Measurements from ENCODE around the gene CPT2. TPM values are rescaled to one million over a fixed set of nuclear protein-coding genes. Genes with fewer than 3 reads are reported as not detected.
A peak's percentile ranks its signal among the peaks of the same experiment; 100 is the strongest.

The CPT2 gene
- total RNA-seq = 10 to 100 TPM; 17.8 to 18.6 TPM

GRCh38 chr1:53196485-53197290, at the start of gene CPT2:
TSS of gene CPT2 (plus strand) at chr1:53196824. CDS start at chr1:53196944, 120 bp downstream.
- TF ChIP-seq CTCF (IDR thresholded peaks at IDR 0.05) = no peak
- ChIA-PET CTCF (interaction anchor here (1.4 to 4.7 kb wide), 3 partner anchors 11 to 17 kb away, joined by 5 to 30 read pairs (median 27); no protein-coding TSS in a partner anchor), POLR2A (interaction anchor here (0.5 to 3.1 kb wide), 8 partner anchors 8 to 306 kb away, joined by 3 to 15 read pairs (median 4); partner anchors contain the start of gene CZIB)
- Mint-ChIP-seq H3K4me1 (ENCODE audit: low read depth) (peaks cover 27% of the 10 kb centered on the region), H3K27ac (peak within 1 kb of the TSS; percentile 98), H3K36me3 (ENCODE audit: low read depth) (peaks cover 17% of the 10 kb centered on the region), H3K4me3 (peak within 1 kb of the TSS; percentile 99), H3K9me3 (no peaks in the 10 kb centered on the region), H3K27me3 (no peaks in the 10 kb centered on the region)
- DNase-seq (peak; percentile 96), ATAC-seq (peak; percentile 99)
- intact Hi-C loops (cut with micrococcal nuclease) = no loop called here

GRCh38 chr1:53147174-53147573, 49.5 kb upstream of the CPT2 start:
- no peak for TF ChIP-seq CTCF (IDR thresholded peaks at IDR 0.05)
- H3K4me3 Mint-ChIP-seq = no peak overlapping the region
- H3K4me1 Mint-ChIP-seq (ENCODE audit: low read depth) = no peaks in the 10 kb centered on the region
- no peak overlapping the region for H3K27ac Mint-ChIP-seq
- intact Hi-C loops (cut with micrococcal nuclease) = no loop called here
- ChIA-PET CTCF (interaction anchor here (0.8 kb wide), 2 partner anchors 9 to 32 kb away, joined by 3 to 4 read pairs; no protein-coding TSS in a partner anchor), POLR2A (interaction anchor here (0.6 to 0.7 kb wide), 2 partner anchors 63 to 893 kb away, joined by 3 read pairs; no protein-coding TSS in a partner anchor)
- DNase-seq = no peak
- H3K27me3 Mint-ChIP-seq = no peaks in the 10 kb centered on the region
- ATAC-seq = no peak
- H3K36me3 Mint-ChIP-seq (ENCODE audit: low read depth) = no peaks in the 10 kb centered on the region
- H3K9me3 Mint-ChIP-seq = no peaks in the 10 kb centered on the region

GRCh38 chr1:53148123-53148522, 48.5 kb upstream of the CPT2 start:
- H3K27me3 Mint-ChIP-seq = no peaks in the 10 kb centered on the region

GRCh38 chr1:53153752-53154151, 42.9 kb upstream of the CPT2 start:
- H3K36me3 Mint-ChIP-seq (ENCODE audit: low read depth) = no peaks in the 10 kb centered on the region
- intact Hi-C loops (cut with micrococcal nuclease) = no loop called here
- TF ChIP-seq CTCF (IDR thresholded peaks at IDR 0.05) = no peak
- no peak overlapping the region for H3K4me3 Mint-ChIP-seq
- no peaks in the 10 kb centered on the region for H3K9me3 Mint-ChIP-seq
- DNase-seq (no peak), ATAC-seq (no peak)
- no peaks in the 10 kb centered on the region for H3K4me1 Mint-ChIP-seq (ENCODE audit: low read depth)
- POLR2A ChIA-PET = no interaction called here
- CTCF ChIA-PET = no interaction called here
- no peak overlapping the region for H3K27ac Mint-ChIP-seq
- H3K27me3 Mint-ChIP-seq = peaks cover 1% of the 10 kb centered on the region

More at GRCh38 chr1:53148123-53148522, 48.5 kb upstream of the CPT2 start:
- H3K27ac Mint-ChIP-seq = no peak overlapping the region
- no peaks in the 10 kb centered on the region for H3K36me3 Mint-ChIP-seq (ENCODE audit: low read depth)
- intact Hi-C loops (cut with micrococcal nuclease) = no loop called here
- TF ChIP-seq CTCF (IDR thresholded peaks at IDR 0.05) = no peak
- H3K4me3 Mint-ChIP-seq = no peak overlapping the region
- H3K9me3 Mint-ChIP-seq = no peaks in the 10 kb centered on the region
- DNase-seq (no peak), ATAC-seq (no peak)
- POLR2A ChIA-PET = interaction anchor here (0.7 kb wide), 1 partner anchor 64 kb away, joined by 3 read pairs; no protein-coding TSS in a partner anchor
- no peaks in the 10 kb centered on the region for H3K4me1 Mint-ChIP-seq (ENCODE audit: low read depth)
- CTCF ChIA-PET = interaction anchor here (0.8 kb wide), 1 partner anchor 10 kb away, joined by 3 read pairs; no protein-coding TSS in a partner anchor
